ENCODE results near the gene WFDC10A. TPM values are rescaled to one million over a fixed set of nuclear protein-coding genes. Genes with fewer than 3 reads are reported as not detected.
"Not testable (repeated sequence)": the region's sequence is repeated elsewhere in the genome, so short reads cannot be mapped to it uniquely, and the experiment has no call there.

Gene WFDC10A
- total and polyA plus RNA-seq, 11 donors: not detected

- intact Hi-C loops (cut with DNase I): no loop called here
- ATAC-seq: no peak
- Histone ChIP-seq H3K4me1 (no peaks in the 10 kb centered on the region), H3K9me3 (peaks cover 0 to 9% (median 0%) of the 10 kb centered on the region in 12 donors), H3K36me3 (no peaks in the 10 kb centered on the region), H3K27me3 (peaks cover 0 to 5% (median 0%) of the 10 kb centered on the region in 9 donors), H3K4me3 (no peak overlapping the region), H3K27ac (no peak overlapping the region)
- 50 to 90% (median 74%) methylated on average over 1 of the region's 1 CpG for WGBS, 4 donors
- DNase-seq: no peak
- TF ChIP-seq CTCF (IDR thresholded peaks at IDR 0.05) (no peak), POLR2A (IDR thresholded peaks at IDR 0.05) (no peak)
These were observed 7.0 kb downstream of the WFDC10A start for GRCh38 chr20:45636513-45636912.

- TF ChIP-seq CTCF (IDR thresholded peaks at IDR 0.05) (no peak), POLR2A (IDR thresholded peaks at IDR 0.05) (no peak)
- Histone ChIP-seq H3K4me3 (no peak overlapping the region), H3K9me3 (peaks cover 0 to 9% (median 0%) of the 10 kb centered on the region in 12 donors), H3K27me3 (peaks cover 0 to 5% (median 0%) of the 10 kb centered on the region in 9 donors), H3K27ac (no peak overlapping the region), H3K4me1 (no peaks in the 10 kb centered on the region), H3K36me3 (no peaks in the 10 kb centered on the region)
- ATAC-seq (no peak), DNase-seq (no peak)
- intact Hi-C loops (cut with DNase I): no loop called here
- 81 to 87% (median 83%) methylated on average over 5 of the region's 5 CpGs for WGBS, 4 donors
These were observed 10.1 kb downstream of the WFDC10A start for GRCh38 chr20:45639687-45640086.

- H3K4me1 ChIP-seq; H3K36me3 ChIP-seq; DNase-seq; intact Hi-C loops (cut with DNase I); H3K4me3 ChIP-seq; ATAC-seq; H3K9me3 ChIP-seq; H3K27ac ChIP-seq; H3K27me3 ChIP-seq: not testable (repeated sequence)
- 94 to 98% (median 96%) methylated on average over 24 of the region's 24 CpGs for WGBS, 4 donors
These were observed 11.5 kb downstream of the WFDC10A start for GRCh38 chr20:45641076-45641475.

GRCh38 chr20:45645869-45646268 lies 16.3 kb downstream of the WFDC10A start:
- WGBS, 4 donors: 89 to 98% (median 94%) methylated on average over 15 to 28 of the region's 28 CpGs; no CpG with 5 or more reads in 1 of the 4 donors
- H3K4me3 ChIP-seq; H3K36me3 ChIP-seq; DNase-seq; H3K27ac ChIP-seq; H3K4me1 ChIP-seq; ATAC-seq; H3K9me3 ChIP-seq; H3K27me3 ChIP-seq; intact Hi-C loops (cut with DNase I): not testable (repeated sequence)

- 75 to 84% (median 77%) methylated on average over 3 of the region's 3 CpGs for WGBS, 4 donors
- TF ChIP-seq POLR2A (IDR thresholded peaks at IDR 0.05) (no peak), CTCF (IDR thresholded peaks at IDR 0.05) (no peak)
- no peak overlapping the region for H3K27ac ChIP-seq
- H3K36me3 ChIP-seq: no peaks in the 10 kb centered on the region
- intact Hi-C loops (cut with DNase I): no loop called here
- no peak overlapping the region for H3K4me3 ChIP-seq
- no peaks in the 10 kb centered on the region for H3K4me1 ChIP-seq
- peaks cover 0 to 2% (median 0%) of the 10 kb centered on the region in 9 donors for H3K27me3 ChIP-seq
- ATAC-seq: no peak
- no peak for DNase-seq
- H3K9me3 ChIP-seq: no peaks in the 10 kb centered on the region
These were observed 17.3 kb downstream of the WFDC10A start for GRCh38 chr20:45646875-45647274.

Data from heart left ventricle (tissue), 16 donors.